Measurements from ENCODE around the gene RUNX1. TPM values are rescaled to one million over a fixed set of nuclear protein-coding genes. Genes with fewer than 3 reads are reported as not detected.

Gene RUNX1
- polyA plus RNA-seq, 3 donors, result 6.2 to 49.7 (median 8.7) TPM

GRCh38 chr21:34915364-34915841 lies 133.7 kb downstream of the RUNX1 start:
- intact Hi-C loops (cut with micrococcal nuclease), result no loop called here
- DNase-seq, result no peak
- Histone ChIP-seq H3K36me3 (replicated peaks in 1 of 2; ENCODE audit: control insufficient read depth in 1 of 2, insufficient read depth in 2 of 2, low read length in 2 of 2) (no peaks in the 10 kb centered on the region), H3K79me2 (ENCODE audit: insufficient read depth, low read length) (peaks cover 99% of the 10 kb centered on the region), H3K27ac (ENCODE audit: low read depth in 1 of 2, low read length in 2 of 2) (no peak overlapping the region), H3K9me3 (replicated peaks in 1 of 2; ENCODE audit: control insufficient read depth in 1 of 2, insufficient read depth in 1 of 2, low read length in 2 of 2) (no peaks in the 10 kb centered on the region), H3K4me2 (replicated peaks; ENCODE audit: extremely low read depth, low read length, poor library complexity, severe bottlenecking) (no peak overlapping the region), H3K27me3 (ENCODE audit: control insufficient read depth in 2 of 2, insufficient read depth in 2 of 2, low read length in 2 of 2) (no peaks in the 10 kb centered on the region), H3K4me1 (ENCODE audit: control insufficient read depth in 1 of 2, insufficient read depth in 2 of 2, low read length in 2 of 2) (peaks cover 41 to 46% of the 10 kb centered on the region in 2 donors), H3K9ac (ENCODE audit: insufficient read depth, low read length, poor library complexity, severe bottlenecking) (no peak overlapping the region), H3K4me3 (replicated peaks in 1 of 3; ENCODE audit: low read depth in 2 of 3, low read length in 3 of 3) (no peak overlapping the region), H2AFZ (ENCODE audit: insufficient read depth, low read depth, low read length, poor library complexity, severe bottlenecking) (no peak overlapping the region), H4K20me1 (ENCODE audit: insufficient read depth, low read length) (peaks cover 43% of the 10 kb centered on the region)
- no peak overlapping the region for H3K4me3 Mint-ChIP-seq
- H3K4me1 Mint-ChIP-seq, result peaks cover 65% of the 10 kb centered on the region
- H3K27ac Mint-ChIP-seq, result peak overlapping the region in 1 of 7 donors; percentile 7
- no peaks in the 10 kb centered on the region for H3K9me3 Mint-ChIP-seq
- peaks cover 17 to 21% of the 10 kb centered on the region in 2 donors for H3K36me3 Mint-ChIP-seq
- H3K27me3 Mint-ChIP-seq (ENCODE audit: low read depth in 3 of 3), result no peaks in the 10 kb centered on the region
- TF ChIP-seq CTCF (IDR thresholded peaks at IDR 0.05), result no peak

GRCh38 chr21:34914239-34914638 lies 134.9 kb downstream of the RUNX1 start:
- Histone ChIP-seq H3K36me3 (replicated peaks in 1 of 2; ENCODE audit: control insufficient read depth in 1 of 2, insufficient read depth in 2 of 2, low read length in 2 of 2) (no peaks in the 10 kb centered on the region), H2AFZ (ENCODE audit: insufficient read depth, low read depth, low read length, poor library complexity, severe bottlenecking) (no peak overlapping the region), H3K27ac (ENCODE audit: low read depth in 1 of 2, low read length in 2 of 2) (peak overlapping the region in 1 of 2 donors; percentile 56), H3K4me2 (replicated peaks; ENCODE audit: extremely low read depth, low read length, poor library complexity, severe bottlenecking) (peak overlapping the region; percentile 3), H3K79me2 (ENCODE audit: insufficient read depth, low read length) (peaks cover 97% of the 10 kb centered on the region), H3K4me3 (replicated peaks in 1 of 3; ENCODE audit: low read depth in 2 of 3, low read length in 3 of 3) (no peak overlapping the region), H3K9ac (ENCODE audit: insufficient read depth, low read length, poor library complexity, severe bottlenecking) (no peak overlapping the region), H4K20me1 (ENCODE audit: insufficient read depth, low read length) (peaks cover 38% of the 10 kb centered on the region), H3K9me3 (replicated peaks in 1 of 2; ENCODE audit: control insufficient read depth in 1 of 2, insufficient read depth in 1 of 2, low read length in 2 of 2) (no peaks in the 10 kb centered on the region), H3K4me1 (ENCODE audit: control insufficient read depth in 1 of 2, insufficient read depth in 2 of 2, low read length in 2 of 2) (peaks cover 52 to 58% of the 10 kb centered on the region in 2 donors), H3K27me3 (ENCODE audit: control insufficient read depth in 2 of 2, insufficient read depth in 2 of 2, low read length in 2 of 2) (no peaks in the 10 kb centered on the region)
- Mint-ChIP-seq H3K4me3 (no peak overlapping the region), H3K27ac (peak overlapping the region; percentile 54 to 89 (median 75)), H3K9me3 (peaks cover 0 to 2% (median 0%) of the 10 kb centered on the region in 7 donors), H3K27me3 (ENCODE audit: low read depth in 3 of 3) (no peaks in the 10 kb centered on the region), H3K4me1 (peaks cover 70% of the 10 kb centered on the region), H3K36me3 (peaks cover 12 to 19% of the 10 kb centered on the region in 2 donors)
- intact Hi-C loops (cut with micrococcal nuclease), result no loop called here
- TF ChIP-seq CTCF (IDR thresholded peaks at IDR 0.05), result no peak
- WGBS (ENCODE audit: insufficient coverage), result no CpG with 5 or more reads among the region's 3 CpGs
- peak in 2 of 3 donors; percentile 60 to 67 for DNase-seq
